Right atrium auricular region (tissue), 2 donors: ENCODE results near the gene RASGRP1. TPM values are rescaled to one million over a fixed set of nuclear protein-coding genes. Genes with fewer than 3 reads are reported as not detected.

Experiments used
- DNase-seq: peaks from one replicate; pipeline ENCODE4 v3.0.0-alpha.2; 2019; ENCODE audit warnings: low spot score
- H3K27ac ChIP-seq, 2 donors: fragments of 200-600 bp; sonication (generic); 1 replicate in 1 of 2; 2 replicates in 1 of 2; pipeline ENCODE4 v1.5.1; 2016 to 2019
- H3K27me3 ChIP-seq, 2 donors: fragments of 200-600 bp; sonication (generic); one replicate each; pipeline versions ENCODE4 v1.5.1 to v1.6.0; 2017 to 2019
- H3K36me3 ChIP-seq: fragments of 200-600 bp; sonication (generic); one replicate; pipeline ENCODE4 v1.5.1; 2016
- H3K4me1 ChIP-seq, 2 donors: fragments of 200-600 bp; sonication (generic); one replicate each; pipeline versions ENCODE4 v1.5.1 to v1.6.0; 2017 to 2019
- H3K4me3 ChIP-seq, 2 donors: fragments of 200-600 bp; sonication (generic); 1 replicate in 1 of 2; 2 replicates in 1 of 2; pipeline ENCODE4 v1.5.1; 2017 to 2019; ENCODE audit warnings: mild to moderate bottlenecking in 1 of 2, moderate library complexity in 1 of 2
- H3K9me3 ChIP-seq, 2 donors: fragments of 200-600 bp; sonication (generic); one replicate each; pipeline ENCODE4 v1.5.1; 2019
- total RNA-seq, 2 donors: library from RNA; depleted of rRNA; stranded (reverse); fragments of >200 nt; gene quantifications; one replicate each; pipeline ENCODE4 v1.1.0, GENCODE V29; 2016
- TF ChIP-seq, protein P1 (sequence below), 2 donors: fragments of 200-600 bp; sonication (generic); IDR thresholded peaks; one replicate each; pipeline ENCODE4 v1.5.1; 2019; ENCODE audit warnings: antibody characterized with exemption in 2 of 2

Gene RASGRP1
- total RNA-seq, 2 donors from 2014 or later: 2.1 to 4.4 TPM

DNA sequence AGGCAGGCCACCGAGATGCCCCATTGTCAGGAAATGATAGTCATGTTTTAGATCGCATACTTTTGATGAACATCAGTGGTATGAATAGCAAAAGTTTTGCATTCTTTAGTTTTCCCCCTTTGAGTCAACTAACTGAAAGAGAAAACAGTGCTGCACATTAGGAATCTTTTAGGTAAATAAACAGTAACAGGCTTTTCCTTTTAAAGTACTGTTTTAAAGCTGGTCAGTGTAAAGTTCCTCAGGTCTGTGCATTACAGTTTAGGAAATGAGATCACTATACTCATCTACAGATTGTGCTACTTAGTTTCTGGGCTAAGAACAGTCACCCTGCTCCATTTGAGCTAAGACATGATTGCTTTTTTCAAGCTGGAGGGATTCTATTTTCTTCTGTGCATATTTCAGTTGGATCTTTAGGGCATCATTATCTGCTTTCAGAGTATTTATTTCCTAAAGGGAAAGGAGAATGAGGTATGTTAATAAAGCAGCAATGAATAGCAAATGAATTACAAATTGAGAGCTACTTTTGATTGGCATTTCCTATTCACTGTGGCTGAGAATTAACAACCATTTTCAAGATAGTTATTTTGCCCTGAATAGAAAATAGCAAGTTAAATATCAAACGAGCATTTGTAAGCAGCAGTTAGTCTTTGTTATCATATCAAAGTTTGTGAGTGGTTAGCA is 74.2 kb downstream of the RASGRP1 start:
- no peak overlapping the region for H3K4me3 ChIP-seq
- H3K27ac ChIP-seq: no peak overlapping the region

DNA sequence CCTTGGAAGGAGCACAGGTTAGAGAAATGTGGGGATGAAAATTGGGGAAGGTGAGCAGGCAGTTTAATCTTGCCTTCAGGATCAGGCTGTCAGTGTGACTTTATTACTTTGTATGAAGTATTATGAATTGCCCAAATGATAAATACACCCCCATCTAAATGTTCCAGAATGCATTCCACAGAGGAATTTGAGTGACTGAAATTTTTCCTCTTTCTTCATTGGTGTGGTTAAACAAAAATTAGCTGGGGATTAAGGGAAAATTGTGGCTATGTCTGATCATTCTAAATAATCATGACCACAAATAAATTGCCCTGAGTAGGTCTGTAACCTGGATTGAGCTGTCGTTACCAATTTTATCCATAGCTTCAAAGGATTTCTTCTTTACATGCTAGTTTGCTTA is 77.2 kb downstream of the RASGRP1 start:
- no peak for DNase-seq
- no peaks in the 10 kb centered on the region for H3K27me3 ChIP-seq

More for the DNA sequence above, 74.2 kb downstream of the RASGRP1 start:
- DNase-seq: no peak
- TF ChIP-seq, protein P1, sequence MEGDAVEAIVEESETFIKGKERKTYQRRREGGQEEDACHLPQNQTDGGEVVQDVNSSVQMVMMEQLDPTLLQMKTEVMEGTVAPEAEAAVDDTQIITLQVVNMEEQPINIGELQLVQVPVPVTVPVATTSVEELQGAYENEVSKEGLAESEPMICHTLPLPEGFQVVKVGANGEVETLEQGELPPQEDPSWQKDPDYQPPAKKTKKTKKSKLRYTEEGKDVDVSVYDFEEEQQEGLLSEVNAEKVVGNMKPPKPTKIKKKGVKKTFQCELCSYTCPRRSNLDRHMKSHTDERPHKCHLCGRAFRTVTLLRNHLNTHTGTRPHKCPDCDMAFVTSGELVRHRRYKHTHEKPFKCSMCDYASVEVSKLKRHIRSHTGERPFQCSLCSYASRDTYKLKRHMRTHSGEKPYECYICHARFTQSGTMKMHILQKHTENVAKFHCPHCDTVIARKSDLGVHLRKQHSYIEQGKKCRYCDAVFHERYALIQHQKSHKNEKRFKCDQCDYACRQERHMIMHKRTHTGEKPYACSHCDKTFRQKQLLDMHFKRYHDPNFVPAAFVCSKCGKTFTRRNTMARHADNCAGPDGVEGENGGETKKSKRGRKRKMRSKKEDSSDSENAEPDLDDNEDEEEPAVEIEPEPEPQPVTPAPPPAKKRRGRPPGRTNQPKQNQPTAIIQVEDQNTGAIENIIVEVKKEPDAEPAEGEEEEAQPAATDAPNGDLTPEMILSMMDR (IDR thresholded peaks at IDR 0.05): no peak
- no peaks in the 10 kb centered on the region for H3K27me3 ChIP-seq
- no peaks in the 10 kb centered on the region for H3K36me3 ChIP-seq
- H3K9me3 ChIP-seq: no peaks in the 10 kb centered on the region
- H3K4me1 ChIP-seq: no peaks in the 10 kb centered on the region

DNA sequence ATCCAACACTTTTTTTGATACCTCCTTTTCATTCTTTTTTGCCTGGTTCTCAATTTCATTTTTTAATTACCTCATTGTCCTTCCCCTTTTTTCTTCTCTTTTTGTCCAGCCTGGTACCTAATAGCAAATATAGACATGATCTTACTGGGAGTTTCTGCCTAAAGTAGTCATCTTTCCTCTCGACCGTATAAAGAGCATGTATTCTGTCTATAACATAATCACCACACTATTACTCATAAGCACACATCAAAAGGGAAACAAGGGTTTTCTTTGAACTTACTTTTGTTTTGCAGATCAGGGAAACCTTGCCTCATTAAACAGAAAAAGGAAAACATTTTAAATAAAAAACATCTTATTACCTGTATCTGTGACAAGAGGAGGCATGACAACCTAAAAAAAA is 77.7 kb downstream of the RASGRP1 start:
- Histone ChIP-seq H3K27ac (no peak overlapping the region), H3K27me3 (no peaks in the 10 kb centered on the region), H3K36me3 (no peaks in the 10 kb centered on the region), H3K9me3 (no peaks in the 10 kb centered on the region), H3K4me3 (no peak overlapping the region), H3K4me1 (no peaks in the 10 kb centered on the region)
- DNase-seq: no peak
- TF ChIP-seq, protein P1 (IDR thresholded peaks at IDR 0.05): no peak

More for the DNA sequence above, 77.2 kb downstream of the RASGRP1 start:
- no peak overlapping the region for H3K4me3 ChIP-seq
- no peak overlapping the region for H3K27ac ChIP-seq
- TF ChIP-seq, protein P1 (IDR thresholded peaks at IDR 0.05): no peak
- no peaks in the 10 kb centered on the region for H3K9me3 ChIP-seq
- no peaks in the 10 kb centered on the region for H3K4me1 ChIP-seq
- H3K36me3 ChIP-seq: no peaks in the 10 kb centered on the region

DNA sequence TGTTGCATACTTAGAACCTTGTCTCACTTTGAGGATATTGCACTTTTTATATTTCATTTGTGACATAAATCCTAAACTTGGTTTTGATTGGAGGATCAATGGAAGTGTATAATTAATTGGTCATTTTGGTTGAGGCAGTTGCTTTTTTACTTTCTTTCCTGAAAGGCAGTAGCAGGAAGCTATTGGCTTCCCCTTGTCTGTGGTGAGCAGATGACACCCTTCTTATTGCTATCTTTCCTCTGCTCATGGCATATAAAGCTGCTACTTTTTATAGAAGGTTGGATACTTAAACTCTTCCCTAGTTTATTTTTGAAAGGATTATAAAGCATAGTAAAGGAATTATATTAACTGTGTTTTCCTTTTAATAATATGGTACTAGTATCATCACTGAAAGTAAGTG is 82.0 kb downstream of the RASGRP1 start:
- H3K27me3 ChIP-seq: no peaks in the 10 kb centered on the region
- H3K4me1 ChIP-seq: no peaks in the 10 kb centered on the region
- no peak overlapping the region for H3K27ac ChIP-seq
- H3K9me3 ChIP-seq: no peaks in the 10 kb centered on the region
- no peak overlapping the region for H3K4me3 ChIP-seq
- peaks cover 4% of the 10 kb centered on the region for H3K36me3 ChIP-seq
- DNase-seq: no peak
- TF ChIP-seq, protein P1 (IDR thresholded peaks at IDR 0.05): no peak

DNA sequence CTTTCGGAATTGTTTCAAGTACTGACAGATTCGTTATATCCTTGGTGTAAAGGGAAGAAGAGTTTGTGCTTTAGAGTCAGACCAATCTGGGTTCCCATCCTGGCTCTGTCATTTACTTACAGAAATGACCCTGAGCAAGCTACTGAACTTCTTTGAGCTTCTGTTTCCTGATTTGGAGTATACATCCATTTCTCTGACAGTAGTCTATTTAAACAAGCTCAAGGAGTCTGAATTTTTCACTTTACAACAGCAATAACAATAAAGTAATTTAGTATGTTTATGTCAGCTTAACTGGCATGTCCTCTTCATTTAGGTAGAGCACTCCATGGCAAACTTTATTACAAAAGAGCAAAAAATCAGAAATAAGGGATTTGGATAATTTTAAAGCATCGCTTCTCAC is 82.9 kb downstream of the RASGRP1 start:
- no peak overlapping the region for H3K27ac ChIP-seq
- TF ChIP-seq, protein P1 (IDR thresholded peaks at IDR 0.05): no peak
- no peak overlapping the region for H3K4me3 ChIP-seq
- H3K9me3 ChIP-seq: no peaks in the 10 kb centered on the region
- H3K27me3 ChIP-seq: no peaks in the 10 kb centered on the region
- DNase-seq: no peak
- H3K4me1 ChIP-seq: no peaks in the 10 kb centered on the region
- H3K36me3 ChIP-seq: peaks cover 9% of the 10 kb centered on the region

DNA sequence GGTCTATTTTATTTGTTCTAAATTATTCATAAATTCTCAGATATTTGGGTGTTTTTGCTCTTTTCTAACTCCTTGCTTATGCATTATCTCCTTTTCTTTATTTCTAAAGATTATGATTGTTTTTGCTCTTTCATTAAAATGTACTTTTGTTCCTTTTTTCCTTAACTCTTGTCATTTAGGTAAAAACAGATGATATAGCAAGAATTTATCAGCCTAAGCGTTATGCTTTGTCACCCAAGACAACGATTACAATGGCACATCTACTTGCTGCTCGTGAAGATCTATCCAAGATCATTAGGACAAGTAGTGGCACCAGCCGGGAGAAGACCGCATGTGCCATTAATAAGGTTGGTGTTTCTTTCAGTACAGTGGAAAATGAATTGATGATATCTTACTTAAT is 83.5 kb downstream of the RASGRP1 start:
- Histone ChIP-seq H3K27me3 (no peaks in the 10 kb centered on the region), H3K4me1 (no peaks in the 10 kb centered on the region), H3K4me3 (no peak overlapping the region), H3K36me3 (peaks cover 9% of the 10 kb centered on the region), H3K27ac (no peak overlapping the region), H3K9me3 (no peaks in the 10 kb centered on the region)
- no peak for DNase-seq
- TF ChIP-seq, protein P1 (IDR thresholded peaks at IDR 0.05): no peak
